Natural killer cell (primary cell): ENCODE data around the gene HOXD8. TPM values are rescaled to one million over a fixed set of nuclear protein-coding genes. Genes with fewer than 3 reads are reported as not detected.

Source experiments
- ATAC-seq, 3 donors: fragments of 150-1000 bp in 2 of 3; fragments of 200-7000 bp in 1 of 3; cut with Tn5 transposase; 1 replicate in 1 of 3; 2 replicates in 2 of 3; pipeline ENCODE4 v1.10.0; 2021; ENCODE audit warnings: mild to moderate bottlenecking in 2 of 3, moderate library complexity in 2 of 3
- DNase-seq, 2 donors: peaks; one replicate each; pipeline versions ENCODE4 v3.0.0 to v3.0.0-alpha.2; 2013 to 2021; ENCODE audit warnings: mixed read lengths in 1 of 2
- H3K27ac ChIP-seq: one replicate; pipeline ENCODE4 v1.5.1; 2013; ENCODE audit warnings: mild to moderate bottlenecking, low read length
- H3K27me3 ChIP-seq: one replicate; pipeline ENCODE4 v1.6.1; 2013; ENCODE audit warnings: low read length; ENCODE audit not compliant: control insufficient read depth, insufficient read depth
- H3K36me3 ChIP-seq: one replicate; pipeline ENCODE4 v1.6.1; 2013; ENCODE audit warnings: low read length; ENCODE audit not compliant: control insufficient read depth, insufficient read depth
- H3K4me1 ChIP-seq: one replicate; pipeline ENCODE4 v1.6.1; 2013; ENCODE audit warnings: low read length; ENCODE audit not compliant: control insufficient read depth, insufficient read depth
- H3K4me3 ChIP-seq: one replicate; pipeline ENCODE4 v1.5.1; 2013; ENCODE audit warnings: low read length
- H3K9me3 ChIP-seq: one replicate; pipeline ENCODE4 v1.6.1; 2013; ENCODE audit warnings: low read length; ENCODE audit not compliant: control insufficient read depth, insufficient read depth
- H3K27ac Mint-ChIP-seq, 2 donors: one replicate each; pipeline ENCODE4 v1.8.0; 2022; ENCODE audit warnings: mild to moderate bottlenecking in 2 of 2, mixed read lengths in 2 of 2, moderate library complexity in 1 of 2
- H3K27me3 Mint-ChIP-seq, 2 donors: one replicate each; pipeline ENCODE4 v1.8.0; 2022; ENCODE audit warnings: low read depth in 2 of 2, mixed read lengths in 2 of 2
- H3K36me3 Mint-ChIP-seq: one replicate; pipeline ENCODE4 v1.8.0; 2022; ENCODE audit warnings: mixed read lengths
- H3K4me1 Mint-ChIP-seq, 2 donors: one replicate each; pipeline ENCODE4 v1.8.0; 2022; ENCODE audit warnings: mixed read lengths in 2 of 2
- H3K4me3 Mint-ChIP-seq: one replicate; pipeline ENCODE4 v1.8.0; 2022; ENCODE audit warnings: mild to moderate bottlenecking, moderate library complexity, mixed read lengths
- H3K9me3 Mint-ChIP-seq, 2 donors: one replicate each; pipeline ENCODE4 v1.8.0; 2022; ENCODE audit warnings: mixed read lengths in 2 of 2
- CTCF ChIP-seq: fragments of 200-600 bp; IDR thresholded peaks from one replicate; pipeline ENCODE4 v1.8.0; 2022; ENCODE audit warnings: antibody characterized with exemption
- WGBS: methylation state at CpG from one replicate; pipeline ENCODE4 v1.1.7; 2013; ENCODE audit warnings: missing lambda C conversion rate; ENCODE audit not compliant: insufficient coverage; 5-methylcytosine and 5-hydroxymethylcytosine counted together
- intact Hi-C: fragments of 100-400 bp; cut with micrococcal nuclease; formaldehyde crosslinking; loops from one replicate; pipeline ENCODE4 v1.14.2; 2022
- total RNA-seq, 4 donors: library from RNA; stranded (reverse); fragments of 120-200 nt in 1 of 4; gene quantifications; one replicate each; pipeline versions ENCODE4 v1.2.3 to v1.2.4, GENCODE V29; 2013 to 2022

Gene HOXD8
- total RNA-seq, 3 donors from 2014 or later (not counting 1 experiment from before 2014, with no cell fraction given) = not detected

GRCh38 chr2:176122683-176123410 lies 6.7 kb upstream of the HOXD8 start, which contains the start of gene HOXD9:
HOXD9 (plus strand) TSS chr2:176122719; CDS start chr2:176122769, 50 bp downstream.
- H3K4me1 ChIP-seq = peaks cover 13% of the 10 kb centered on the region

GRCh38 chr2:176123411-176124109 lies 5.9 kb upstream of the HOXD8 start:
- intact Hi-C loops = loop anchor here (5.0 kb wide), 1 partner anchor 36 kb away; no protein-coding TSS in a partner anchor
- H3K36me3 Mint-ChIP-seq = peaks cover 13% of the 10 kb centered on the region
- H3K4me3 Mint-ChIP-seq = peak overlapping the region; percentile 45
- DNase-seq (no peak), ATAC-seq (no peak)
- no peak for TF ChIP-seq CTCF
- peaks cover 13% of the 10 kb centered on the region in 2 donors for H3K4me1 Mint-ChIP-seq
- H3K9me3 ChIP-seq = peaks cover 4% of the 10 kb centered on the region
- no peak overlapping the region for H3K4me3 ChIP-seq
- WGBS = 10% methylated on average over 40 of the region's 40 CpGs
- peaks cover 86% of the 10 kb centered on the region for H3K27me3 ChIP-seq
- H3K9me3 Mint-ChIP-seq = peaks cover 2% of the 10 kb centered on the region in 2 donors
- H3K27ac Mint-ChIP-seq = no peak overlapping the region
- H3K27me3 Mint-ChIP-seq = peaks cover 78 to 80% of the 10 kb centered on the region in 2 donors
- H3K27ac ChIP-seq = no peak overlapping the region
- H3K36me3 ChIP-seq = no peaks in the 10 kb centered on the region
- H3K4me1 ChIP-seq = peaks cover 17% of the 10 kb centered on the region

More at GRCh38 chr2:176122683-176123410, 6.7 kb upstream of the HOXD8 start, which contains the start of gene HOXD9:
- DNase-seq (peak in 1 of 2 donors; percentile 45), ATAC-seq (peak in 2 of 3 donors; percentile 61 to 71)
- WGBS = 5% methylated on average over 84 of the region's 84 CpGs
- H3K27me3 ChIP-seq = peaks cover 86% of the 10 kb centered on the region
- H3K4me1 Mint-ChIP-seq = peaks cover 11% of the 10 kb centered on the region in 2 donors
- H3K9me3 Mint-ChIP-seq = peaks cover 2% of the 10 kb centered on the region in 2 donors
- H3K36me3 ChIP-seq = no peaks in the 10 kb centered on the region
- peaks cover 8% of the 10 kb centered on the region for H3K9me3 ChIP-seq
- intact Hi-C loops = loop anchor here (5.0 kb wide), 1 partner anchor 36 kb away; no protein-coding TSS in a partner anchor
- H3K36me3 Mint-ChIP-seq = peaks cover 13% of the 10 kb centered on the region
- peak within 1 kb of the TSS; percentile 80 for H3K4me3 Mint-ChIP-seq
- no peak within 1 kb of the TSS for H3K27ac ChIP-seq
- H3K27ac Mint-ChIP-seq = no peak within 1 kb of the TSS
- no peak for TF ChIP-seq CTCF
- H3K27me3 Mint-ChIP-seq = peaks cover 78 to 80% of the 10 kb centered on the region in 2 donors
- H3K4me3 ChIP-seq = no peak within 1 kb of the TSS

GRCh38 chr2:176124110-176124946 lies 5.2 kb upstream of the HOXD8 start:
- no peak overlapping the region for H3K27ac ChIP-seq
- Mint-ChIP-seq H3K4me3 (peak overlapping the region; percentile 45), H3K4me1 (peaks cover 8 to 13% of the 10 kb centered on the region in 2 donors)

More at GRCh38 chr2:176124110-176124946, 5.2 kb upstream of the HOXD8 start:
- H3K9me3 ChIP-seq = no peaks in the 10 kb centered on the region
- Mint-ChIP-seq H3K27ac (no peak overlapping the region), H3K9me3 (no peaks in the 10 kb centered on the region), H3K36me3 (peaks cover 7% of the 10 kb centered on the region), H3K27me3 (peaks cover 77 to 78% of the 10 kb centered on the region in 2 donors)
- no peaks in the 10 kb centered on the region for H3K36me3 ChIP-seq
- WGBS = 13% methylated on average over 33 of the region's 34 CpGs
- H3K4me1 ChIP-seq = peaks cover 21% of the 10 kb centered on the region
- ATAC-seq = no peak
- no peak for TF ChIP-seq CTCF
- no peak overlapping the region for H3K4me3 ChIP-seq
- peaks cover 87% of the 10 kb centered on the region for H3K27me3 ChIP-seq
- DNase-seq = no peak
- intact Hi-C loops = loop anchor here (5.0 kb wide), 1 partner anchor 37 kb away; no protein-coding TSS in a partner anchor
